HG03066 (cell line): ENCODE results near the gene LAMA5.

Experiments used
- ATAC-seq: cut with Tn5 transposase; IDR thresholded peaks from one replicate; pipeline ENCODE4 v1.9.1; 2021; ENCODE audit warnings: low read depth; ENCODE audit not compliant: unreplicated experiment

Gene LAMA5

DNA sequence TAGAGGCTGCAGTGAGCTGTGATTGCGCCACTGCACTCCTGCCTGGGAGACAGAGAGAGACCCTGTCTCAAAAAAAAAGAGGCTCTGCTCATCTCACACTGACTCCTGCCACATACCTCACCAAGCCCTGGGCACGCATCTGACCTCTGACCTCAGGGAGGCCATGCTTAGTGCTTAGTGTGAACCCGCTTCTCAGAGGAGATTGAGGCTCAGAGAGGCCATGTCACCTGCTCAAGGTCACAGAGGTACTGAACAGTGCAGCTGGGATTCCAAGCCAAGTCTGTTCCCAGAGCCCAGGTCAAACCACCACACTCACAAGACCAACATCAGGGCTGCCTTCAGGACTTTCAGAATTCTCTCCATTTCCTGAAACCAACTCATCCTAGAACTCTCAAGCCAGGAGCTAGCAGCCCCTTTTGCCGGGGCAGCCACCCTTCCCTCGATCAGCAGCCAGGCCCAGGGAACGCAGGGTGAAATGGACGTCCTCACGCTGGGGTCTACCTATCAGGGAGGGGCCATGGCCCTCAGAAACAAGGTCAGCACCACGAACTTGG lies 37.1 kb upstream of the LAMA5 start:
- ATAC-seq, result no peak

DNA sequence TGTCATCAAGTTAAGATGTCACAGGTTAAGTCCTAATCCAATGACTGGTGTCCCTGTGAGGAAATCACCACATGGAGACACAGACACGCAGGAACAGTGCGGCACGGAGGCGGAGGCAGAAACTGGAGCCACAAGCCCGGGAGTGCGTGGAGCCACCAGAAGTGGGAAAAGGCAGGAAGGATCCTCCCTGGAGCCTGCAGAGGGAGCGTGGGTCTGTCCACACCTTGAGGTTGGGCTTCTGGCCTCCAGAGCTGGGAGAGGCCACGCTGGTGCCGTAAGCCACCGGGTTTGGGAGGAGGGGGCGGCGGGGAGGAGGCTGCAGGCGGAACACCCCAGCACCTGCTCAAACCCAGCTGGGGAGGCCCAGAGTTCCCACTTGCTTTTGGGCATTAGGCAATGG lies 36.2 kb upstream of the LAMA5 start:
- no peak for ATAC-seq

DNA sequence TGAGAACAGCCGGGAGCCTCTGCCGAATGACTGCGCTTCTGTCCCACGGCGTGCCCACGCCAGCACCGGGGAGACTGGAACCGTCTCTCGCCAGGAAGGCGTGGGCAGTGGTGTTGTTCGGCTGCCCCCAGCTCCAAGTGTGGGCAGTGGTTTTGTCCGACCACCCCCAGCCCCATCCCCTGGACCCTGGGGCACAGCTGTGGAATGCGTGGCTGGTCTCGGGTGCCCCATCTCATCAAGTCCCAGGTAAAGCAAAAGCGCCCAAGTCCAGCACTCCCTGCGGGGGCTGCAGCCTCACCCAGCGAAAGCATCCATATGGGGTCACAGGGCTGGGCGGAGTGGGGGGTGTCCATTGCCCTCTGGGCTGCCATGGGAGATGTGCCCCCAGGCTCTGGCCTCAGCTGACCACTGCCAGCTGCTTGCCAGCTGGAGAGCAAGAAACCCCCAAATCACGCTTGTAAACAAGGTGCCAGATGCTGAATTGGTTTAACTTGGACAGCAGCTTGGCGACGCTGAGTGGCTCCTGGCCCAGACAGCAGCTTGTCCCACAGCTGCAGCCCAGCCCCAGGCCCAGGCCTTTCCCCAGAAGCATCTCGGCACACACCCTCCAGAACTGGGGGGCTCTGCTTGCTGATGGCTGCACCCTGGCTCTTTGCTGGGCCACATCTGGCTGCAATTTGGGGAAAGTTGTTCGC lies 35.5 kb upstream of the LAMA5 start:
- no peak for ATAC-seq

DNA sequence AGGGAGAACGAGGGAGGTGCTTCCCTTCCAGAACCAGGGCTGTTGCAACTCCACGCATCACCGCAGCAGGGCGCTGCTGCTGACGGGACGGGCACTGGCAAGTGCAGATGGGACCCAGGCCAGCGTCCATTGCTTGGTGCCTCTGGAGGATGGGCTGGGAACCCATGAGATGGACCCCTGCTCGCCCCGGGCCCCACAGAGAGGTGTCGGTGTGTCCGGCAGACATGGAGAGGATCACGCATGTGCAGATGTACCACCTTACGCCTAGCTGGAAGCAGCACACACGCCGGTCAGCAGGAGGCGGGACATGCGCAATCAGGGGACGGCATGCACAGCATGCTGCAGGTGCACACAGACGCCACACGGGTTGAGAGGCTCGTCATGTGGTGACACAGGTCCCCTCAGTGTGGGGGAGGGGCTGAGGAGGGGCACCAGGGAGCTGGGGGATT lies 34.2 kb upstream of the LAMA5 start:
- no peak for ATAC-seq

DNA sequence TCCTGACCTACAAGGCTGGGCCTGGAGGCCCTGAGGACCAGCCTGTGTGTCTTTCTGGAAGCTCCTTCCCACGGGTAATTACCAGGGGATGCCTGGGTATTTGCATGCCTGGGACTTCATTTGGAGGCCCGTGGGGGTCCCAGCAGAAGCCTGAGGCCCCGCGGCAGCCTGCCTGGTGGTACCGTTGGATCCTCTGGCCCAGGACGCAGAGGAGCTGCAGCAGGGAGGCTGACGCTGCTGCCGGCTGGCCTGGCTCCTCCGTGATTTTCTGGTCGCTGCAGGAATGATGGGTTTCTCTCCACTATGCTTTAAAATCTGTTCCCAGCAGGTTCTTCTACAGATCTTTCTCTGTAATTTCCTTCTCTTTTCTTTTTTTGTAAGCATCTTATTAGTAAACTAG lies 33.4 kb upstream of the LAMA5 start:
- ATAC-seq, result no peak

DNA sequence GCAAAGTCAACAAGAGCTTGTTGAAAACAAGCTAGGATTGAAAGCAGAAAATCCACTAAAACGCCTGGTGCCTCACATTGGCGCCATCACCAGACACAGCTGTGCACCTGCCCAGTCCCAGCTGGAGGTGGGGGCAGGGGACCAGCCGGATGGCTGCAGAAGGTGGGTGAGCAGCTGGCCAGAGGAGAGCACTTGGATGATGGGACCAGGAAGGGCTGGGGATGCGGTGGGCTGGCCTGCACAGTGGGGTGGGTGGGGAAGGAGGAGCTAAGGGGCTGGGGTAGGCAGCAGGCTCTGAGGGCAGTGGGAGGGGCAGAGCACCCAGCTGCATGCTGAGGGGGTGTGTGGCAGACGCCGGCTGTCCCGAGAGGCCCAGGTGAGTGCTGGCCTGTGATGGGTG lies 32.9 kb upstream of the LAMA5 start:
- no peak for ATAC-seq

DNA sequence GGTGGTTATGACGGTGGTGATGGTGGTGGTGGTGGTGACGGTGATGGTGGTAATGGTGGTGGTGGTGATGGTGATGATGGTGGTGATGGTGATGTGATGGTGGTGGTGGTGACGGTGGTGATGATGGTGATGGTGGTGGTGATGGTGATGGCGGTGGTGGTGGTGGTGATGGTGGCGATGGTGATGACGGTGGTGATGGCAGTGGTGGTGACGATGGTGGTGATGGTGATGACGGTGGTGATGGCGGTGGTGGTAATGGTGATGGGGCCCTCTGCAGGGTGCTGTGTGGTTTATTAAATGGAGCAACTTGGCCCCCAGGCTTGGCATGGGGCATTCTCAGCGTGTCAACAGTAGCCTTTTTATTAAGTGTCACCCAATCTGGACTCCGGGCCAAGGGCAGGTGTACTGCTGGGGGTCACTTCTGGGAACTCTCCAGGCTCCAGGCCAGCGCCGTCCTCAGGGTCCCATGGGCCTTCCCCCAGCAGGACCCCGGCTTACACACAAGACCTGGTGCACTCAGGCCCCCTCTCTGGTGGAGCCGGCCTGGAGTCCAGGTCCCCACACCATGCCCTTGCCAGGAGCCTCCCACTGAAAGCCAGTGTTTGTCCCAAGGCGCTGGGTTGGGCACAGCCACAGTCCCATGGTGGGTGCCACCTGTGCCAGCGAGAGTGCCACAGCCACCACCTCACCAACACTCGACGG lies 31.2 kb upstream of the LAMA5 start:
- no peak for ATAC-seq

DNA sequence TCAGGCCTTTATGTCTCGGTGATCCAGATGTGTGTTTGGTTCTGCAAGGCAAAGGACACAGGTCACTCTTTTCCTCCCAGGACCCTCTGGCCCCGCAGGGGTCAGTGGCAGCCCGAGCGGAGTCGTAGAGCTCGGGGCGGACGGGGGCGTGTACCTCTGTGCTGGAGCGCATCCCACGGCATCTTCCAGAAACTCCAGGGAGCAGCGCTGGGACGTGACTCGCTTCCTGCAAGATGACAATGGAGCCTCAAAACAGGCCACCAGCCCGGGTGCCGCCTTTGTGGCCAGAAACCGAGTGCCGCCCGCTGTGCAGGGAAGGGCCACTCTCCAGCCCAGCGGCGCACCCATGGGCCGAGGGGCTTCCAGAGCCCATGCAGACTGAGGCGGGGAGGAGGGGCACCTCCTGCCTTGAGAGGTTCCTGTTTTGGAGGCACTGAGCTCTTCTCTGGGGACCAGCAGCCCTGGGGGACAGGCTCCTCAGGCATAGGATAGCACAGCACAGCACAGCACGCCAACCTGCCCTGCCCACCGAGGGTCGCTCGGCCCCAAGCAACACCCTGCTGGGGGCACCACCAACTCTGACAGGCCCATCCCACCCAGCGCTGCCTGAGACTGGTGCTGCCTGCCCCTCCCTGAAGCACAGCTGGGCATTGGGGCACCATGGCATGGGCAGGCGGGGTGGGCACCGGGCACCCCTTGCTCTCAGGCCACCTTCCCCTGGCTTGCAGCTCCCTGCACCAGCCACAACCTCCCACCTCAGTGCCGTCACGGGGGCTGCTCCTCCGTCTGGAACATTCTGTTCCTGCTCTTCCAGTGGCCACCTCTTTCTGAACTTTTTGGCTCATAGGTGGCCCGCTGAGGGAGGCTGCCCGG lies 29.5 kb upstream of the LAMA5 start:
- no peak for ATAC-seq

DNA sequence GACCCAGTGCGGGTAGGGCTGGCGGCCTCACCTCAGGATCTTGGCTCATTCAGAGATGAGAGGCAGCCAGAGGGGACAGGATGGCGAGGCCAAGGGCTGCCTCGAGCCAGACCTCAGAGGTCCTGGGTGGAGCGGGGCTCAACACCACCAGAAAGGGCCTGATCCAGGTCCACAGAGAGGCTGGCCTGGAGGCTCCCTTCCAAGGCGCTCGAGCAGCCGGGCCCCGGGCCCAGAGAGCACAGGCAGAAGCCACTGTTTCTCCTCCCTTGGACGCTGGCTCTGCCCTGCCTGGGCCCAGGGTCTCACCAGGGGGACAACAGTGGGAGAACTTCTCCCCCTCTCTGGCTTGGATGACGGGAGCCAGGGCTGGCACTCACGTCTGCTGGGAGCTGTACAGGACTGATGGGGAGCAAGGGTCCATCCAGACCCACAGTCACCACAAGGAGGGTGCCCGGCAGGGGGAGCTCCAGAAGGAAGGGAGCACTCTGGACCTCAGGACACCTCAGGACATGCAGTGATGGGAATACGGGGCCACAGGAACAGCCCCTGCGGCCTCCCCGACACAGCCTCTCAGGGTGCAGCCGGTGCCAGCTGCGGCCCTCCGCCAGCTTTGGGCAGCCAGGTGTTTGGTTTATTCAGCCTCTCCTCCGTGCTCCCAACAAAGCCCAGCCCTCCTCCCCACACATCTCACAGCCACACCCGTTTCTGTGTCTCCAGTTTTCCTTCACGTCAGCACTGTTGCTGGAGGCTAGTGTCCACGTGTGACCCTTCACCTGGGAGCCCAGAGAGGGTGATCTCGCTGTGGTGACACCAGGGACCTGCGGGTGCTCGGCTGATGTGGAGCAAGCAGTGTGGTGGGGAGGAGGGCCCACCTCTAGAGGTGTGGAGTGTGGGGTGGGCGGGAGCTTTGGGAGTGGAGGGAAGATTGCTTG lies 28.5 kb upstream of the LAMA5 start:
- ATAC-seq, result no peak

DNA sequence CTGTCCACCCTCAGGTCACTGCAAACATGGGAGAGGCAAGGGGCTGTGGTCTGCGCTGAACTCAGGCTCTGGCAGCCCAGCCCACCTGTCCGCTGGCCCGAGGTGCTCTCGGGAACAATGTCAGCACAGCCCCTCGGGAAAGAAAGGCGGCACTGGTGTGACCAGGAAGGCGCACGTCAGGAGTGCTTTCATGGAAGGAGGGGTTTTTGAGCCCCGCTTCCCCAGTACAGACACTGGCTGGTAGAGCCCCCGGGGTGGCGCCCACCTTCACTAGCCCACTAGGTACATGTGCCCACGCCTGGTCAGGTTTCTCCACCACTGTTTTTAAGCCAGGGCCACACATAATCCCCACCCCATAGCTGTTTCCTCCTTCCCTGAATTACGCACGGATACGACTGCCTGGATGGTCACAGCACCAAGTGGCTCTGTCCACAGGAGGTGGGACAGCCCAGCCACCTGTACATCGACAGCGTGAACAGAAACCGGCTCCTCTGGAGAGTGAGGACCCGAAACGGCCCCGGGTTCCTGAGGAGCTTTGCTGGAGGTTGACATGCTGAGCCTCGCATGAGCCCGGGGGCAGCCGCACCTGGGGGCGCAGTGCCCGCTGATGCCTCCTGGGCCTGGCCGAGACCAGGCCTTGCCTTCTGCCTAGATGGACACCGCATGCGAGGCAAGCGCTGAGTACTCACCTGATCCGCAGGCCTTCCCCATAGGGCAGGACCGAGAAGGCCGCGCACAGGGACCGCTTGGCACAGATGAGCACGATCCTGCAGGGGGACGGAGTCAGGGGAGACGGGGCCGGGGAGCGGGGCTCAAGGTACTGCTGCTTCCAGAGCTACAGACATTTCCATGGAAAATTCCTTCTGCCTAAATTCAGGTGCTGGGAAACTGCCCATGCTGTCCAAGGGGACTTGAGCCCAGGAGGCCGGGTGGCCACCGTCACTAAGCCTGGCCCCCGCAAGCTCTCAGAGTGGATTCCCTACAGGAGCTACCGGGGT lies 27.4 kb upstream of the LAMA5 start:
- ATAC-seq, result no peak

DNA sequence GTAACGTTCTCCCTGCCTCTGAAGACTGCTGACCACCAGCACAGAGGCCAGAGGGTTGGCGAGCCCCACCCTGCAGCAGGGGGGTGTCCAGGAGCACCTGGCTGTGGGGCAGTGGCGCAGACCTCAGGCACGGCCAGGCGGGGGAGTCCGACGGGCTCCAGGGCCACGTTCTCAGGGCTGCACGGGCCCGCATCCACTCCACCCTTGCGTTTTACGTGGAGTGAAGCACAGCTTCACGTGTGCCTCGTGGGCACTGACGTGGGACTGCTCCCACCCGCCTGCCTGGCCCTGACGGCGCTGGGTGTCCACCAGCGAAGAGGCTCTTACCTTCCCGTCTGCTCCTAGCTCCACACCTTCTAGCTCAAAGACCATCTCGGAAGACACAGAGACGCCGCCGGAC lies 26.7 kb upstream of the LAMA5 start:
- ATAC-seq, result no peak

DNA sequence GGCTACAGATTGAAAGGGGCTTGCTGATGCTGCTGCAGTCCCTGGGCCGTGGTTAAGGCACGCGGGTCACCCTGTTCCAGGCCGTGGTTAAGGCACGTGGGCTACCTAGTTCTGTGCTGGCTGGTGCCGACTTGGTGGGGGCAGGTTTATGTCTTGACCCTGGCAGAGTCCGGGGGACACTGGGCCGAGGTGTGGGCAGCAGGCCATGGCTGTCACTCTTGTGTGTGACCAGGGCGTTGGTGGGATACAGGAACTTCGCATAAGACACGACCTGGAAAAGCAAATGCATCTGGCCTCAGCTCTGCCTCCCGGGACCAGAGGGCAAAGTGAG lies 26.2 kb upstream of the LAMA5 start:
- no peak for ATAC-seq

DNA sequence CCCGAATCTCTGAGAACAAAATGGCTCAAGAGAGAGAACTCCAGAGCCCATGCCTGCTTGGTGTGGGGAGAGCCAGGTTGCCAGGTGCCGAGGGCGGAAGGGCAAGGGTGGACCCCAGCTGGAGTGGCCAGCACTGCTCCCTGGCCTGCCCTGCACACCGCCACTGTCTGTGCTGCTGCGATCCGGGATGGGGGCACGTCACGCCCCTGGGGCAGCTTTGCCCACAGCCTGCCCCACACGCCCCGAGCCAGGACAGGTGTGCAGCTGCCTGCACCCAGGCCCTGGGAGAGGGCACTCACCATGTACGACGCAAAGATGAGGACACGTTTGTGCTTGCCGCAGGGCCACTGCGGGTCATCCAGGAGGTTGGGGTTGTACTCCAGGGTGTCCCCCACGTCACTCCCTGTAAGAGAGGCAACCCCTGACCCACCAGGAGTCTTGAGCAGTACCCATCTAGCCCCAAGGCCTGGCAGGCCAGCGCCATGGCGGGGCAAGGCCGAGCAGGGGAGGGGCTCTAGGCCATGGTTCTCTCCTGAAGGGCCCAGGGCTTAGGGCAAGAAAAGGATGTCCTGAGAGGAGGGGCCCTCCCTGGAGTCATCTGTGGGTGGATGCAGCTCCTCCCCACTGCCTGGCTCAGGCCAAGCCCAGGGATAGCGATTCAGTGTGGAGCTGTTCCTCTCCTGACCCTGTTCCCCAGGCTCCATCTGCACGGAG lies 25.7 kb upstream of the LAMA5 start:
- no peak for ATAC-seq

DNA sequence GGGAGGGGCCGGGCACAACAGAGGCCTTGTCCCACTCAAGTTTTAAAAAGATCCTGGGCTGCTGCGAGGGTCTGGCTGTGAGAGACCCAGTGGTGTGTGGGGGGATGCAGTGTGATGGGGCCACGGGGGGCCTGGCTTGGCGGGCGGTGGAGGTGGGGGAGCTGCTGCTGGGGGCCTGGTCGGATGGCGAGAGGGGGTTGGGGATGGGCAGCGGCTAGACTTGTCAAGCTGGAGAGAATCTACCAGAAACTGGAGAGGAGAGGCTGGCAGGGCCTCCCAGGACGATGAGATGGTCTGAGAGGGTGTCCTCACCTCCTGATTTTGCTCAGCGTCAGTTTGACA lies 24.9 kb upstream of the LAMA5 start:
- no peak for ATAC-seq

DNA sequence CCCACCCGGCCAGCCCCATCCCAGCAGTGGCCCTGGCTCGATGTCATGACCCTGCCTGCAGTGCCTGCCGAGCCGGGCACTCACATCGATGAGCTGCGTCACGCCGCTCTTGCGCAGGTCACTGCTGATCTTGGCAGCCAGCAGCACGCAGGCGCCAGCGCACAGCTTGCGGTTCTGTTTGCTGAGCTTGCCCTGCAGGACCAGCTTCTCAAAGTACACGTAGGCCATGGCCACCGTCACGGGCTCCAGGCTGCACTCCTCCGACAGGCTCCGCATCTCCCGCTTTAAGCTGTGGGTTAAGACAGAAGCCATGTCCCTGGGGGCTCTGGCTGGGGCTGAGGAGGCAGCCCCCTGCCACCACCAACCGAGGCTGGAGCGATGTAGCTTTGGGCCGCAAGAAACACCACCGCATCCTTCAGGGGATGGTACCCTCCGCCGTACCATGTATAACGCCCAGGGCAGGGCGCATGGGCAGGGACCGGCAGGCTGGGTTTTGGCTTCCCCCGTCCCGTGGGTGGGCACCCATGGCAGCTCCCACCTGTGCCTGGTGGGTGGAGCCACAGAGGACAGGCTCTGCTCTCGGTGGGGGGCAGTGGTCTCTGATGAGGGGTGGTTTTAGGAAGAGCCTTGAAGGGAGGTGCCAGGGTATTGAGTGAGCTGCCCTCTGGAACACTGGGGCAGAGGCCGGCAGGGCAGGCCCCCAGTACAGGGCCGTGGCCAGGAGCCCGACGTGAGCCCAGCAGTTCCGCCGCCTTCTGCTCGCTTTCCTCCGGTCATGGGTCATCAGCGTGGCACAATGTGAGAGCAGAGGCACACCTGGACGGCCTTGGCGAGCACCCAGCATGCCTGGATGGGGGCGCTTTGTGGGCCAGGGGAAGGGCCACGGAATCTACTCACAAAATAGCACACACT lies 24.3 kb upstream of the LAMA5 start:
- no peak for ATAC-seq

DNA sequence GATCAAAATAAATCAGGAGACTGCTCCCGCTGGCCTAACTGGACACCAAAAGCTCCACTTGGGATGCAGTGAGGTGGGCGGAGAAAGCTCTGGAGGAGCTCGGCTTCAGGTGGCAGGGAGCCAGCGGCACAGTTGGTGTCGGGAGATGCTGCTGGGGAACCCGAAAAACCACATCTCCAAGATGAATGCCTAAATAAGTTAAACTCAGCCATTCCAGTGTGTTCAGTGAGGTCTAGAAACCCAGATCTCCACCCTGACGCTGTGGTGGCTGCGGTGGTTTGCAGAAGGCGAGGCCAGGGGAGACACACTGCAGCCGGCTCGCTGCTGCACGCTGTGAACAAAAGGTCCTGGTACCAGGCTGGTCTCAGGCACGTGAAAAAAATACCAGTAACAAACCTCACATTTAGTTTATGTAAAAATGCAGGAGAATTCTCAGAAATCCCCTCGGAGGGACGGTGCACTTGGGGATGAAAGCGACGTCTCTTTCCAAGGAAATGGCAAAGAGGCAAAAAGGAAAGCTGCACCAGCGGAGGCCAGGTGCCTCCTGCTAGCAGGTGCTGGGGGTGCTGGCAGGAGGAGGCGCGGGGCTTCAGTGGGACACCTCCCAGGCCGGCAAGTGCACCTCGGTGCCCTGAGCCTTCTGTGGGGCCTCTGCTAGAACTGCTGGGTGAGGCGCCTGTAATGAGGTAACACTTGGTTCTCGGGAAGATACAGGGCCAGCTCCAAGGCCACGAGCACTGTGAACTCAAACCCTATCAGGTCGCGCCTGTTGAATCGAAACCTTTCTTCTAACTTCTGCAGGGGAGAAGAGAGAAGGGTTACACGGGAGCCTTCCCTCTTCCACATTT lies 23.4 kb upstream of the LAMA5 start:
- ATAC-seq, result no peak
